Stimulated activated CD4-positive, alpha-beta T cell treated with anti-CD3 and anti-CD28 coated beads, Interleukin-15, amount 100 ng/mL, for 24 hours (primary cell): ENCODE data around the gene TFB1M.
"Not testable (repeated sequence)": the region's sequence is repeated elsewhere in the genome, so short reads cannot be mapped to it uniquely, and the experiment has no call there.

Experiments used
- DNase-seq: peaks from one replicate; pipeline ENCODE4 v3.0.0-alpha.2; 2020

The TFB1M gene

GRCh38 chr6:155329460-155330132 lies 15.3 kb upstream of the TFB1M start:
- no peak for DNase-seq

- no peak for DNase-seq
Measured at GRCh38 chr6:155328539-155329459, 14.5 kb upstream of the TFB1M start.

- no peak for DNase-seq
Measured at GRCh38 chr6:155328074-155328538, 13.8 kb upstream of the TFB1M start.

GRCh38 chr6:155327326-155328073 lies 13.2 kb upstream of the TFB1M start:
- peak; percentile 76 for DNase-seq

- no peak for DNase-seq
Measured at GRCh38 chr6:155325700-155326516, 11.6 kb upstream of the TFB1M start.

- no peak for DNase-seq
Measured at GRCh38 chr6:155324993-155325392, 10.7 kb upstream of the TFB1M start.

GRCh38 chr6:155324172-155324571 lies 9.9 kb upstream of the TFB1M start:
- DNase-seq = no peak

- DNase-seq = no peak
Measured at GRCh38 chr6:155319902-155320301, 5.6 kb upstream of the TFB1M start.

- no peak for DNase-seq
Measured at GRCh38 chr6:155317186-155317585, 2.9 kb upstream of the TFB1M start.

GRCh38 chr6:155316419-155316818 lies 2.1 kb upstream of the TFB1M start:
- DNase-seq = no peak

GRCh38 chr6:155315516-155315871 lies 1.2 kb upstream of the TFB1M start:
- DNase-seq = no peak

GRCh38 chr6:155314773-155315515 lies 660 bp upstream of the TFB1M start:
- DNase-seq = peak; percentile 76

- peak; percentile 29 for DNase-seq
Measured at GRCh38 chr6:155313602-155314091, 637 bp downstream of the TFB1M start.

- DNase-seq = not testable (repeated sequence)
Measured at GRCh38 chr6:155312950-155313349, 1.3 kb downstream of the TFB1M start.

- no peak for DNase-seq
Measured at GRCh38 chr6:155311583-155311982, 2.7 kb downstream of the TFB1M start.

GRCh38 chr6:155311086-155311485 lies 3.2 kb downstream of the TFB1M start:
- no peak for DNase-seq

- DNase-seq = no peak
Measured at GRCh38 chr6:155310596-155310995, 3.7 kb downstream of the TFB1M start.

GRCh38 chr6:155309150-155309549 lies 5.1 kb downstream of the TFB1M start:
- DNase-seq = no peak

- DNase-seq = no peak
Measured at GRCh38 chr6:155306958-155307357, 7.3 kb downstream of the TFB1M start.

- no peak for DNase-seq
Measured at GRCh38 chr6:155303361-155303870, 10.9 kb downstream of the TFB1M start.

- DNase-seq = no peak
Measured at GRCh38 chr6:155301867-155302266, 12.4 kb downstream of the TFB1M start.
